ENCODE data around the gene CEP250.

CEP250 gene

DNA sequence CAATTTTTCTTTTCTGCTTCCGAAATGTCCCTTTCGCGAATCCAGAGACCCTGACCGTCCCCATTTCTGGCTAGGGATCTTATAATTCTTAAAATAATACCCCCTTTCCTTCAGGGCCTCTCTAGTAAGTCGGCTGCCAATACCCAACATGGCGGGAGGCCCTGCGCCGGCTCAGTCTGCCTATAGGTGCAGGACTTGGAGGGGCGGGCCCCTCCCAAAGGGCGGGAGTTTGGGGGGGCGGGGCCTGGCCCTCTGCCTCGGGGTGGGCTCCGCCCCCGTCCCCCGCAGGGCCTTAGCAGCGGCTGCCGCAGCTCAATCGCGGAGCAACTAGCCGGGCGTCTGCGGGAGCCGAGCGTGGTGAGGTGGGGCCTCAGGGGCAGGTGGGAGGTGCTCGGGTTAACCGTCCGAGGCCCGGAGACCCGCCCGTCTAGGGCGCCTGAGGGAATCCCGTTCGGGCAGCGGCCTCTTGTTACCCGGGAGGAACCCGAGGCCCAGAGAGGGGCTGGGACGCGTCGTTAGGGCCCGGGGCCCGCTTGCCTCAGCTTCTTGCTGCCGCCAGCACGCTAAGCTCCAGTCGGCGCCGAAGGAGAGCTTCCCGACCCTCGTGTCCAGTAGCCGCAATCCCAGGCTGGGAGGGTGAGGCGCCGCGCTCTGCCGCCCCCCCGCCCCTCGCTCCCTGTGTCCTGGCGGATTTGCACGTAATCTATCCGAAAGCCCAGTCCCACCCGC is at the start of gene CEP250:
CEP250 (plus strand) TSS at position 718 of the 729 bp plus-strand sequence. CDS start 6,770 bp downstream, outside the sequence.
- in situ Hi-C loops (cut with MboI; ENCODE audit: low sequenced_read_pairs): no loop called here

GRCh38 chr20:35405775-35406174 is 49.6 kb upstream of the CEP250 start:
- in situ Hi-C loops (cut with MboI; ENCODE audit: low sequenced_read_pairs): no loop called here

DNA sequence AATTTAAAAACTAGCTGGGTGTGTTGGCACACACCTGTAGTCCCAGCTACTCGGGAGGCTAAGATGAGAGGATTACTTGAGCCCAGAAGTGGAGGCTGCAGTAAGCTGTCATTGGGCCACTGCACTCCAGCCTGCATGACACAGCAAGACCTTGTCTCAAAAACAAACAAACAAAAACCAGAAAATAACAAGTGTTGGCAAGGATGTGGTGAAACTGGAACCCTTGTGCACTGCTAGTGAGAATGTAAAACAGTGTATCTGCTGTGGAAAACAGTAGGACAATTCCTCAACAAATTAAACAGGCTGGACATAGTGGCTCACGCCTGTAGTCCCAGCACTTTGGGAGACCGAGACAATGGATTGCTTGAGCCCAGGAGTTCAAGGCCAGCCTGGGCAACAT is 47.1 kb upstream of the CEP250 start:
- in situ Hi-C loops (cut with MboI; ENCODE audit: low sequenced_read_pairs): no loop called here

DNA sequence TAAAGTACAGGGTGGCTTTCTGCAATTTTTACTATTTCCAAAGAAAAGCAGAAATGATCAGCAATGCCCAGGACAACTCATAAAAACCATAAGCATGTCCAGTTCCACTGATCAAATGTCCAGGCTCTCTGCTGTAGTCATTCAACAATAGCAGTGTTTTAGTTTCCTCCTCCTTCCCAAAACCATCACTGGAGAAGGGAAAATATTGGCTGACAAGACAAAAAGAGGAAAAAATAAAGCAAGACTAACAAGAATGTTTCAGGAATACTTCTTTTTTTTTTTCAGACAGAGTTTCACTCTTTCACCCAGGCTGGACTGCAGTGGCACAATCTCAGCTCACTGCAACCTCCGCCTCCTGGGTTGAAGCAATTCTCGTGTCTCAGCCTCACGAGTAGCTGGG is 45.9 kb upstream of the CEP250 start:
- in situ Hi-C loops (cut with MboI; ENCODE audit: low sequenced_read_pairs): no loop called here

GRCh38 chr20:35410613-35411012 is 44.8 kb upstream of the CEP250 start:
- in situ Hi-C loops (cut with MboI; ENCODE audit: low sequenced_read_pairs): no loop called here

- in situ Hi-C loops (cut with MboI; ENCODE audit: low sequenced_read_pairs): loop anchor here (5.0 kb wide), 1 partner anchor 119 kb away; no protein-coding TSS in a partner anchor
Measured at GRCh38 chr20:35421322-35421721, 34.1 kb upstream of the CEP250 start.

GRCh38 chr20:35431621-35432429 is 23.6 kb upstream of the CEP250 start:
- in situ Hi-C loops (cut with MboI; ENCODE audit: low sequenced_read_pairs): loop anchor here (25.0 kb wide), 2 partner anchors 345 to 595 kb away; partner anchors contain the start of genes NCOA6 and TRPC4AP

DNA sequence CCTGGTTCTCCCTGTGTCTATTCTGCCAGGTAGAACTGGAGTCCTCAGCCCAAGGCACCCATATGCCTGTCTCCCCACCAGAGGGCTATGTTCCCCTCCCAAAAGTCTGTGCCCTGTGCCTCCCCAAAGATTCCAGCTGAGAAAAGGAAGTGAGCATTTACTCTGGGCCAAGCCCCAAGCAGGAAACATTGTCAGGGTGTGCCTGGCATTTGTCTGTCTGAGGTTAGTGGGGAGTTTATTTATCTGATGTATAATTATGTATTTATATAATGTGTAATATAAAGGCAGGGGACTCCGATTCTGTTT is 23.0 kb upstream of the CEP250 start:
- in situ Hi-C loops (cut with MboI; ENCODE audit: low sequenced_read_pairs): loop anchor here (25.0 kb wide), 2 partner anchors 345 to 595 kb away; partner anchors contain the start of genes NCOA6 and TRPC4AP

DNA sequence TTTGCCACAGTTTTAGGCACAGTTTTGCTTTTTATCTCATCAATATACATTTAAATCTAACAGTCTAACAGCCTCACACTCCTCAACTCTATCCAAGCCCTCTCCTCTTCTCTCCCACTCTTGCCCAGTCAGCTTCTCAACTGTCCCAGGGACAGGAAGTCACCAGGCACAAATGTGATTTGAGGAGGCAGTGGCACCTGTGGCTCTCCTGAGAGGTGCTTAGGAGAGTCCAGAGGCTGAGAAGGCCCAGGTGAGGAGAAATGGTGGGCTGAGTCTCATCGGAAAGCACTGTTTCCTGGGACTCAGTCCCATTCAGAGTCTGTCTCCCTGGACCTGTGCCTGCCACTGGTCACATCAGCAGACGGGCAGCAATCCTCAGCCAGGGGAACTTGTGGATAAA is 22.1 kb upstream of the CEP250 start:
- in situ Hi-C loops (cut with MboI; ENCODE audit: low sequenced_read_pairs): loop anchor here (25.0 kb wide), 2 partner anchors 346 to 596 kb away; partner anchors contain the start of genes NCOA6 and TRPC4AP

- in situ Hi-C loops (cut with MboI; ENCODE audit: low sequenced_read_pairs): loop anchor here (25.0 kb wide), 2 partner anchors 347 to 597 kb away; partner anchors contain the start of genes NCOA6 and TRPC4AP
Measured at GRCh38 chr20:35434085-35435005, 21.1 kb upstream of the CEP250 start.

GRCh38 chr20:35436177-35436573 is 19.2 kb upstream of the CEP250 start:
- in situ Hi-C loops (cut with MboI; ENCODE audit: low sequenced_read_pairs): loop anchor here (25.0 kb wide), 2 partner anchors 349 to 599 kb away; partner anchors contain the start of genes NCOA6 and TRPC4AP

- in situ Hi-C loops (cut with MboI; ENCODE audit: low sequenced_read_pairs): loop anchor here (25.0 kb wide), 2 partner anchors 350 to 600 kb away; partner anchors contain the start of genes NCOA6 and TRPC4AP
Measured at GRCh38 chr20:35437599-35437998, 17.8 kb upstream of the CEP250 start.

DNA sequence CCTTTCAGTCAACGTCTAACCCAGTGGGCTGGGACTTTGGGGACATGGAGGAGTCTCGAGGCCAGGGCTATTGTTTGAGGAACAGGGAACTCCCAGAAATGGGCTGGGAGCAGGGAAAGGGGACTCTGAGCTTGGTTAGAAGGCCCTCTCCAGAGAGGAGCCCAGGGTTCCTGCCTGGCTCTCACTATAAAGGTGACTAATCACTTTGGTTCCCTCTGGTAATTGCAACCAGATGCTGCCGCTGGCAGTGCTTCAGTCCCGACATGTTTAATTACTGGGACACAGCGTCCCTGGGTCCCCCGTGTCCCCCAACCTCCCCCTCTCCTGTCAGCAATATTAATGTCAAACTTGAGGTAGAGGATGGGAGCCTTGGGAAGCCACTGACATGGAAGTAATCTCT is 12.4 kb upstream of the CEP250 start:
- in situ Hi-C loops (cut with MboI; ENCODE audit: low sequenced_read_pairs): loop anchor here (25.0 kb wide), 2 partner anchors 356 to 606 kb away; partner anchors contain the start of genes NCOA6 and TRPC4AP

DNA sequence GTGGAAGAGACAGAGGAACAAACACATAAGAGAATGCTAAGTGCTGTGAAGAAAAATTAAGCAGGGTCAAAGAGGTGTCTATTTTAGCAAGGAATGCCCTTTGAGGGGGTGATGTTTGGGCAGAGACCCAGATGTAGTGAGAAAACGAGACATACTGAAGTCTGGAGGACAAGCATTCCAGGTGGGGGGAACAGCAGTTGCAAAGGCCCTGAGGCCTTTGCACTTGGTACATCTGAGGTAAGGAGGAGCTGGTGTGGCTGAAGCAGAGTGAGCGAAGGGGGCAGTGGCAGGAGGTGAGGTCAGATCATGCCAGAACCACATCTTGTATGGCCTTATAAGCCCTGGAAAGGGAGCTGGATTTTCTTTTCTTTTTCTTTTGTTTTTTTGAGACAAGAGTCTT is 11.2 kb upstream of the CEP250 start:
- in situ Hi-C loops (cut with MboI; ENCODE audit: low sequenced_read_pairs): loop anchor here (25.0 kb wide), 2 partner anchors 357 to 607 kb away; partner anchors contain the start of genes NCOA6 and TRPC4AP

- in situ Hi-C loops (cut with MboI; ENCODE audit: low sequenced_read_pairs): loop anchor here (25.0 kb wide), 2 partner anchors 359 to 609 kb away; partner anchors contain the start of genes NCOA6 and TRPC4AP
Measured at GRCh38 chr20:35446356-35447078, 8.9 kb upstream of the CEP250 start.

GRCh38 chr20:35447082-35447789 is 8.2 kb upstream of the CEP250 start:
- in situ Hi-C loops (cut with MboI; ENCODE audit: low sequenced_read_pairs): loop anchor here (25.0 kb wide), 2 partner anchors 360 to 610 kb away; partner anchors contain the start of genes NCOA6 and TRPC4AP

GRCh38 chr20:35448788-35449373 is 6.5 kb upstream of the CEP250 start:
- in situ Hi-C loops (cut with MboI; ENCODE audit: low sequenced_read_pairs): loop anchor here (25.0 kb wide), 2 partner anchors 362 to 612 kb away; partner anchors contain the start of genes NCOA6 and TRPC4AP

GRCh38 chr20:35449855-35450254 is 5.5 kb upstream of the CEP250 start:
- in situ Hi-C loops (cut with MboI; ENCODE audit: low sequenced_read_pairs): loop anchor here (25.0 kb wide), 2 partner anchors 363 to 613 kb away; partner anchors contain the start of genes NCOA6 and TRPC4AP
